Measurements from ENCODE around the gene EXOC2.

The EXOC2 gene

DNA sequence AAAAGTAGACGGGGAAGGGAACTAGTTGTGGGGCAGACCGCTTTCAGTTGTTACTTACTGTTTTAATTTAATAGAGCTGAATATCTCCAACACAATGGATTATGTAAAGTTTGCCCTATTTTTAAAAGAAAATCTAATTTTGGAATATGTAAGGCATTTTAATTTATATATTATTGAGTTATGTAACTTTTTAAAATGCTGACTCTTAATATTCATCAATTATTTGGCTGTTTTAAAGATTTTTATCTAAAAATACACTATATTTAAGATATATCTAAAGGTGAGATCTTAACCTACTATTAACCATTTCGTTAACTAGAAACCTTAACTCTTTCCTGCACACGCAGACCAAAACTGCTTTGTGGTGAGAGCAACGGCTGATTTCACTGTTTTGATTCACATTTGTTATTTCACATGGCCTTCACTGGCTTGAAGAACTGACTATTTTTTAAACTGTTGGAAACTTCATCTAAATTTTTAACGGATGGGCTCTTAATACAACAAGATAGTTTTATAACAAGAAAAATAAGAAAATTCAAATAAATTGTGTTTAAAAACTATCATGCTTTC is 123.9 kb downstream of the EXOC2 start:
- H3K27ac ChIP-seq (ENCODE audit: low read depth, low read length, poor library complexity, severe bottlenecking): no peak overlapping the region
- no peaks in the 10 kb centered on the region for H3K79me2 ChIP-seq (ENCODE audit: insufficient read depth, low read length)
- H3F3A ChIP-seq (ENCODE audit: insufficient read depth, low read length): no peaks in the 10 kb centered on the region
- H3K27me3 ChIP-seq (ENCODE audit: insufficient read depth, low read length): no peaks in the 10 kb centered on the region
- no peak overlapping the region for H3K4me3 ChIP-seq (ENCODE audit: low read depth, low read length, poor library complexity, severe bottlenecking)
- no peak overlapping the region for H3K9ac ChIP-seq (ENCODE audit: low read length)
- TF ChIP-seq EZH2 (IDR thresholded peaks at IDR 0.05; ENCODE audit: borderline replicate concordance, low read length): no peak
- TF ChIP-seq, protein P1, sequence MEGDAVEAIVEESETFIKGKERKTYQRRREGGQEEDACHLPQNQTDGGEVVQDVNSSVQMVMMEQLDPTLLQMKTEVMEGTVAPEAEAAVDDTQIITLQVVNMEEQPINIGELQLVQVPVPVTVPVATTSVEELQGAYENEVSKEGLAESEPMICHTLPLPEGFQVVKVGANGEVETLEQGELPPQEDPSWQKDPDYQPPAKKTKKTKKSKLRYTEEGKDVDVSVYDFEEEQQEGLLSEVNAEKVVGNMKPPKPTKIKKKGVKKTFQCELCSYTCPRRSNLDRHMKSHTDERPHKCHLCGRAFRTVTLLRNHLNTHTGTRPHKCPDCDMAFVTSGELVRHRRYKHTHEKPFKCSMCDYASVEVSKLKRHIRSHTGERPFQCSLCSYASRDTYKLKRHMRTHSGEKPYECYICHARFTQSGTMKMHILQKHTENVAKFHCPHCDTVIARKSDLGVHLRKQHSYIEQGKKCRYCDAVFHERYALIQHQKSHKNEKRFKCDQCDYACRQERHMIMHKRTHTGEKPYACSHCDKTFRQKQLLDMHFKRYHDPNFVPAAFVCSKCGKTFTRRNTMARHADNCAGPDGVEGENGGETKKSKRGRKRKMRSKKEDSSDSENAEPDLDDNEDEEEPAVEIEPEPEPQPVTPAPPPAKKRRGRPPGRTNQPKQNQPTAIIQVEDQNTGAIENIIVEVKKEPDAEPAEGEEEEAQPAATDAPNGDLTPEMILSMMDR (IDR thresholded peaks at IDR 0.05; ENCODE audit: low read length): no peak
- no peaks in the 10 kb centered on the region for H3K9me3 ChIP-seq (ENCODE audit: low read length)
- no peaks in the 10 kb centered on the region for H3K4me1 ChIP-seq (ENCODE audit: insufficient read depth, low read length, severe bottlenecking)
- H3K9me2 ChIP-seq (ENCODE audit: low read depth, low read length): no peaks in the 10 kb centered on the region
- H4K20me1 ChIP-seq (ENCODE audit: insufficient read depth, low read length): no peaks in the 10 kb centered on the region
- no peak overlapping the region for H2AFZ ChIP-seq (ENCODE audit: low read length)
- no peaks in the 10 kb centered on the region for H3K36me3 ChIP-seq (ENCODE audit: insufficient read depth, low read length)
- H3K4me2 ChIP-seq (ENCODE audit: low read length): no peak overlapping the region

DNA sequence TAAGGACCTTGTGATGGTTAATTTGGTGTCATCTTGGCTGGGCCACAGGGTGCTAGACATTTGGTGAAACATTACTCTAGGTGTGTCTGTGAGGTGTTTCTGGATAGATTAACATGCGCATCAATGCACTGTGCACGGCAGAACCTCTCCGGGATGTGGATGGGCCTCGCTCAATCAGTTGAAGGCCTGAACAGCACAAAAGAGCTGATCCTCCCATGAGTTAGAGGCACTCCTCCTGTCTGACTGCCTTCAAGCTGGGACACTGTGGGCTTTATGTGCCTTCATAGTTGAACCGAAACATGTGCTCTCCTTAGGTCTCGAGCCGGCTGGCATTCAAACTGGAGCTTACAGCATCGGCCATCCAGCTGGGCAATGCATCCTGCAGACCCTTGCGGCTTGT is 124.9 kb downstream of the EXOC2 start:
- no peak for TF ChIP-seq EZH2 (IDR thresholded peaks at IDR 0.05; ENCODE audit: borderline replicate concordance, low read length)
- TF ChIP-seq, protein P1 (IDR thresholded peaks at IDR 0.05; ENCODE audit: low read length): no peak
- H3K9me2 ChIP-seq (ENCODE audit: low read depth, low read length): no peaks in the 10 kb centered on the region
- no peak overlapping the region for H2AFZ ChIP-seq (ENCODE audit: low read length)
- H4K20me1 ChIP-seq (ENCODE audit: insufficient read depth, low read length): no peaks in the 10 kb centered on the region
- no peak overlapping the region for H3K4me3 ChIP-seq (ENCODE audit: low read depth, low read length, poor library complexity, severe bottlenecking)
- no peak overlapping the region for H3K27ac ChIP-seq (ENCODE audit: low read depth, low read length, poor library complexity, severe bottlenecking)
- H3K9ac ChIP-seq (ENCODE audit: low read length): no peak overlapping the region
- H3K4me1 ChIP-seq (ENCODE audit: insufficient read depth, low read length, severe bottlenecking): no peaks in the 10 kb centered on the region
- H3K4me2 ChIP-seq (ENCODE audit: low read length): no peak overlapping the region
- H3K36me3 ChIP-seq (ENCODE audit: insufficient read depth, low read length): peaks cover 3% of the 10 kb centered on the region; the same call in 1 of the 2 replicates
- H3K79me2 ChIP-seq (ENCODE audit: insufficient read depth, low read length): no peaks in the 10 kb centered on the region
- H3K27me3 ChIP-seq (ENCODE audit: insufficient read depth, low read length): no peaks in the 10 kb centered on the region
- no peaks in the 10 kb centered on the region for H3F3A ChIP-seq (ENCODE audit: insufficient read depth, low read length)
- H3K9me3 ChIP-seq (ENCODE audit: low read length): no peaks in the 10 kb centered on the region

DNA sequence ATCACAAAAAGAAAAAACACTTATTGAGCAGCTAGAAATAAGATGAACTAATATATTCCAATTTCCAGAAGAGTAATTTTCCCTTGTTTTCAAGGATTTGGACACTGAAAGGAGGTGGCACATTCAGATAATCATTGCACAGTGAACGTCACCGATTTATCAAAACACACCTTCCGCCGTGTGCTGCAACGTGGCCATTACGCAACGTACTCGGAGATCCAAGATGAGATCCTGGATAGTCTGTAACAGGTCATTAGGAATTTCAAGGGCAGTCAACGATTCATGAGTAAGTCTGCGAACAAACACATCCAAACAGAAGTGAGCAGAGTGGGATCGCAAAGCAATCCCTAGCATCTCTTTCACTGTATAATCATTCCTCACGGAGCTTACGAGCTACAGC is 129.1 kb downstream of the EXOC2 start:
- Histone ChIP-seq H3K9me3 (ENCODE audit: low read length) (no peaks in the 10 kb centered on the region), H3F3A (ENCODE audit: insufficient read depth, low read length) (no peaks in the 10 kb centered on the region), H3K9me2 (ENCODE audit: low read depth, low read length) (no peaks in the 10 kb centered on the region), H3K4me3 (ENCODE audit: low read depth, low read length, poor library complexity, severe bottlenecking) (no peak overlapping the region), H3K4me1 (ENCODE audit: insufficient read depth, low read length, severe bottlenecking) (no peaks in the 10 kb centered on the region), H3K36me3 (ENCODE audit: insufficient read depth, low read length) (peaks cover 7% of the 10 kb centered on the region; the same call in 1 of the 2 replicates), H3K9ac (ENCODE audit: low read length) (no peak overlapping the region), H3K79me2 (ENCODE audit: insufficient read depth, low read length) (no peaks in the 10 kb centered on the region), H2AFZ (ENCODE audit: low read length) (no peak overlapping the region), H3K27me3 (ENCODE audit: insufficient read depth, low read length) (no peaks in the 10 kb centered on the region), H3K4me2 (ENCODE audit: low read length) (no peak overlapping the region), H3K27ac (ENCODE audit: low read depth, low read length, poor library complexity, severe bottlenecking) (no peak overlapping the region), H4K20me1 (ENCODE audit: insufficient read depth, low read length) (no peaks in the 10 kb centered on the region)
- TF ChIP-seq, protein P1 (IDR thresholded peaks at IDR 0.05; ENCODE audit: low read length): no peak
- no peak for TF ChIP-seq EZH2 (IDR thresholded peaks at IDR 0.05; ENCODE audit: borderline replicate concordance, low read length)

Data from OCI-LY1 (cell line).